Measurements from ENCODE around the gene GLIS2.

The GLIS2 gene

DNA sequence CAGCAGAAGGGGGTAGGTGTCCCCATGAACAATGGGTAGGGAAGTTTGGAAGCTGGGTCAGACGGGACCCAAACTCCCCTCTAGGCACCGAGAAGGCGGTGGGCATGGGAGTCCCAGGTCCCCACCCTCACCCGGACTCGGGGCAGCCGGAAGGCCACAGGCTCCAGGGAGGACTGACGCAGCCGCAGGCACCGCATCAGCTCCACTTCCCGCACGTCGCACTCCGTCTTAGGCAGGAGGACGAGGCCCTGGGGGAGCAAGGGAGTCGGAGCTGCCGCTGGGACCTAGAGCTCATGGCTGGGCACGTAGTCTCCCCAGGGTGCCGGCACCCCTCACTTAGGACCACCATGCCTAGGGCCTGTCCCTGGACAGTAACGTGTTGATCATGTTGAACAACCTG lies 42.4 kb downstream of the GLIS2 start:
- Histone ChIP-seq H4K20me1 (peaks cover 43% of the 10 kb centered on the region), H3K9ac (no peak overlapping the region), H3K27me3 (no peaks in the 10 kb centered on the region), H3K4me1 (peaks cover 9% of the 10 kb centered on the region; the same call in 1 of the 2 replicates), H3K9me3 (no peaks in the 10 kb centered on the region), H3K4me2 (no peak overlapping the region), H3K36me3 (peaks cover 85% of the 10 kb centered on the region), H3K27ac (no peak overlapping the region), H3K4me3 (no peak overlapping the region)
- TF ChIP-seq Cebpa-rat (IDR thresholded peaks at IDR 0.05), result no peak

GRCh38 chr16:4358831-4359561 lies 43.1 kb downstream of the GLIS2 start:
- Histone ChIP-seq H3K27ac (no peak overlapping the region), H3K9ac (no peak overlapping the region), H3K4me3 (no peak overlapping the region), H3K27me3 (no peaks in the 10 kb centered on the region), H4K20me1 (peaks cover 44% of the 10 kb centered on the region), H3K9me3 (no peaks in the 10 kb centered on the region), H3K4me2 (no peak overlapping the region), H3K36me3 (peaks cover 85% of the 10 kb centered on the region), H3K4me1 (peaks cover 9% of the 10 kb centered on the region; the same call in 1 of the 2 replicates)
- no peak for TF ChIP-seq Cebpa-rat (IDR thresholded peaks at IDR 0.05)

DNA sequence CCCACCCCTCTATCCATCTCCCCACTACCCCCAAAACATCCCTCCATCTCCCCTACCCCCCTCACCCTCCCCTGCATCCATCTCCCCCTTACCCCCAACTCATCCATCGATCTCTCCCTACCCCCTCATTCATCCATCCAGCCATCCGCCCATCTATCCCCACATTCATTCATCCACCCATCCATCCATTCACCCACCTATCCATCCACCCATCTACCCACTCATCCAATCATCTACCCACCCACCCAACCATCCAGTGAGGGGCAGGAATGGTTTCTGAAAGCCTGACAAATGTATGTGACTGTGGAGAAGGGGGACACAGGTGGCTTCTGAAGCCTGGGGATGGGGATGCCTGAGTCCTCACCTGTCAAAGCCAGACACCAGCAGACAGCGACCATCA lies 44.0 kb downstream of the GLIS2 start:
- Histone ChIP-seq H4K20me1 (peaks cover 51% of the 10 kb centered on the region), H3K4me3 (no peak overlapping the region), H3K27ac (no peak overlapping the region), H3K36me3 (peaks cover 85% of the 10 kb centered on the region), H3K9me3 (no peaks in the 10 kb centered on the region), H3K27me3 (no peaks in the 10 kb centered on the region), H3K4me1 (peaks cover 12% of the 10 kb centered on the region), H3K4me2 (no peak overlapping the region), H3K9ac (no peak overlapping the region)
- no peak for TF ChIP-seq Cebpa-rat (IDR thresholded peaks at IDR 0.05)

DNA sequence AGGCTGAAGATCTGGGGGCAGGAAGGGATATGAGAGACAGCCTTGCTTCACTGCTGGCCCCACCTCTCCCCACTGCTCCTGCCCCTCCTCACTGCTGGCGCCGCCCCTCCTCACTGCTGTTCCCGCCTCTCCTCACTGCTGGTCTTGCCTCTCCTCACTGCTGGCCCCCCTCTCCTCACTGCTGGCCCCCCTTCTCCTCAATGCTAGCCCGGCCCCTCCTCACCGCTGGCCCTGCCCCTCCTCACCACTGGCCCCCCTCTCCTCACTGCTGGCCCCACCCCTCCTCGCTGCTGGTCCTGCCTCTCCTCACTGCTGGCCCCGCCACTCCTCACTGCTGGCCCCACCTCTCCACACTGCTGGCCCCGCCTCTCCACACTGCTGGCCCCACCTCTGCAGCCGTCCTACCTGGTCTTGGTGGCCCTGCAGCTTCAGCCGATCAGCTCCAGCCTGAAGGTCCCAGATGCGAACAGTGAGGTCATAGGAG lies 44.7 kb downstream of the GLIS2 start:
- H3K4me1 ChIP-seq, result peaks cover 19% of the 10 kb centered on the region
- no peak overlapping the region for H3K4me2 ChIP-seq
- no peak overlapping the region for H3K4me3 ChIP-seq
- H3K27me3 ChIP-seq, result no peaks in the 10 kb centered on the region
- H3K36me3 ChIP-seq, result peaks cover 88% of the 10 kb centered on the region
- no peak overlapping the region for H3K27ac ChIP-seq
- TF ChIP-seq Cebpa-rat (IDR thresholded peaks at IDR 0.05), result no peak
- no peaks in the 10 kb centered on the region for H3K9me3 ChIP-seq
- peaks cover 58% of the 10 kb centered on the region for H4K20me1 ChIP-seq
- H3K9ac ChIP-seq, result no peak overlapping the region

DNA sequence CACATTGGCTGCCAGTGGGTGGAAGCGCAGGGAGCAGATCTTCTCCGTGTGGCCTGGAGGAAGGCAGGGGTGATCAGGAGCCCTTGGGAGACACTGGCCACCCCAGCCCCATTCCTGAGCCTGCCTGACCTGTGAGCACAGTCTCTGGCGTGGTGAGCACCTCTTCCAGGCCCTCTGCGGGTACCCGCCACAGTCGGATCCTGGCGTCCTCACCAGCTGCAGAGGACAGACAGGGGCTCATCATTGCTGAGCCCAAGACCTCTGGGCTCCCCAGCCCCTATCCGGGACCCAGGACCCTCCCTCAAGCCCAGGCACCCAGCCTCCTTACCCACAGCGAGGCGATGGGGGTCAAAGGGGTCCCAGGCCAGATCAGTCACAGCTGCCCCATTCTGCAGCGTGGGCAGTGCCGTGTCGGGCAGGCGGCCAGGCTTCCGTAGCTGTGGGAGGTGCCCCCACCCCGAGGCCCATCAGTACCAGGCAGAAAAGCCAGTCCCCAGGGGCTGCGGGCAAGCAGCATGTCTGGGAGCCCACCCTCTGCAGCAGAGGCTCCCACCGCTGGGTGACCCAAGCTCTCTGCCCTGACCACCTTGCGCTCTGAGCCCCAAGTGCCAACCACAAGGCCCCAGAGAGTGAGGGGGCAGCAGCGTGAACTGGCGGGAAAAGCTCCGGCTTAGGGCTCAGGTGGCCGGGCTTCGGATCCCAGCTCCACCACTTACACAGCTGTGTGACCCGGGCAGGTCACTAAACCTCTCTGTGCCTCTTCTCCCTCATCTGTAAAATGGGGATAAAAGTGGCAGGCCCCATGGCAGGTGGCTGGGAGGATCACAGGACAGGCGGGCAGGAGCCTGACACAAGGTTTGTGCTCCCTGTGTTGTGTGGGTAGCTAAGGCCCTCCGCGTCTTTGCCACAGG lies 45.4 kb downstream of the GLIS2 start:
- Histone ChIP-seq H3K4me1 (peaks cover 26% of the 10 kb centered on the region), H3K9ac (no peak overlapping the region), H3K27ac (no peak overlapping the region), H3K4me3 (no peak overlapping the region), H4K20me1 (peaks cover 65% of the 10 kb centered on the region), H3K4me2 (no peak overlapping the region), H3K27me3 (no peaks in the 10 kb centered on the region), H3K9me3 (no peaks in the 10 kb centered on the region), H3K36me3 (peaks cover 95% of the 10 kb centered on the region)
- TF ChIP-seq Cebpa-rat (IDR thresholded peaks at IDR 0.05), result no peak

DNA sequence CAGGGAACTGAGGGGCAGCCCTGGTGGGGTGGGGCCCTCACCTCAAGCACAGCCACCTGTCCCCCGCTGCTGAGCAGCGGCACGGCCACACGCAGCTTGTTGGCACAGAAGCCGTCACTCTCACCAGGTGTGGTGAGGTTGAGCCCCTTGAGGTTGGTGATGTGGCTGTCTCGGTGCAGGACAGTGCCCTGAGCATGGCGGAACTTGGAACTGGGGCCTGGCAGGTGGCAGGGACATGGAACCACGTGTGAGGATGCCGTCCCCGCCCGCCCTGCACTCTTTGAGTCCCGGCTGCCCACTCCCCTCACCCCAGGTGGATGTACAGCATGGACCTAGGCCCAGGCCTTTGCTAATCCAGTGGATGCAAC lies 46.1 kb downstream of the GLIS2 start:
- TF ChIP-seq Cebpa-rat (IDR thresholded peaks at IDR 0.05), result no peak
- Histone ChIP-seq H3K4me3 (no peak overlapping the region), H3K27me3 (no peaks in the 10 kb centered on the region), H3K36me3 (peaks cover 94% of the 10 kb centered on the region), H3K4me2 (no peak overlapping the region), H4K20me1 (peaks cover 71% of the 10 kb centered on the region), H3K9me3 (no peaks in the 10 kb centered on the region), H3K27ac (no peak overlapping the region), H3K4me1 (peaks cover 26% of the 10 kb centered on the region), H3K9ac (no peak overlapping the region)

- Histone ChIP-seq H3K27ac (no peak overlapping the region), H3K9me3 (no peaks in the 10 kb centered on the region), H3K4me2 (no peak overlapping the region), H3K9ac (no peak overlapping the region), H3K4me1 (peaks cover 26% of the 10 kb centered on the region), H3K36me3 (peaks cover 95% of the 10 kb centered on the region), H3K4me3 (no peak overlapping the region), H4K20me1 (peaks cover 78% of the 10 kb centered on the region), H3K27me3 (no peaks in the 10 kb centered on the region)
- no peak for TF ChIP-seq Cebpa-rat (IDR thresholded peaks at IDR 0.05)
Observed at GRCh38 chr16:4362476-4363135, 46.7 kb downstream of the GLIS2 start.

DNA sequence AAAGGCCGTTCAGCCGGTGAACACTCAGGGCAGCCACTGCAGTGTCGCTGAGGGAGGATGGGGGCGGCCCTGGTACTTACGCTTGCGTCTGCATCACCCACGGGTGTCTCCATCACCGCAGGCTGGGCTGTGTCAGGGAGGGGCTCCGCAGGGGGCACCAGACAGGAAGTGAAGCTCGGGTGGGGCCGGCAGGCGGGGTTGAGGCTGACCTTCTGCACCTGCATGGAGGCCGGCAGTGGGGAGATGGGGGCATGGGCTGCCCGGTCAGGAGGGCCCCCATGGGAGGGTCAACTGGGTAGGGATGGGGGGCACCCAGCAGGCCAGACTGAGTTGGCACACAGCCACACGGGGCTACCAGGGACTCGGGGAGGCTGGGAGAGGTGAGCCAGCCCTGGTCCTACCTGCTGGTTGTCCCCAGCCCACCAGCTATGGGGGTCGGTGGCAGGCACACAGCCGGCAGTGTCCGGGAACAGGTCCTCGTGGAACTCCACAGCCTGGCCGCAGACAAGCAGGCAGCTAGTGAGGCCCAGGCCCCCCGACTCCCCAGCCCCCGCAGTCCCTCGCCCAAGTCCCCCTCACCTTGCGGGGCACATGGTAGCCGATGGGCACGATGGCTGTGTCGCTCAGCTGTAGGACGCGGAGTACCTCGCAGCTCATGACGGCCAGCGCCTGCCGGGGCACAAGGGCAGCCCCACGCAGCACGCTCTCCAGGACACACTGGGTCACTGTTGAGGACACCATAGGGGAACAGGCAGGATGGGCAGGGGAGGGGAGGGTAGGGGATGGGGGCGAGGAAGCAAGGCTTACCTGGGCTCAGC lies 48.5 kb downstream of the GLIS2 start:
- Histone ChIP-seq H3K9me3 (no peaks in the 10 kb centered on the region), H4K20me1 (peaks cover 83% of the 10 kb centered on the region), H3K4me2 (peak overlapping the region; percentile 70; the same call in 1 of the 2 replicates), H3K4me3 (no peak overlapping the region), H3K36me3 (peaks cover 95% of the 10 kb centered on the region), H3K9ac (no peak overlapping the region), H3K27ac (peak overlapping the region; percentile 27; the same call in 1 of the 2 replicates), H3K27me3 (no peaks in the 10 kb centered on the region), H3K4me1 (peaks cover 26% of the 10 kb centered on the region)
- TF ChIP-seq Cebpa-rat (IDR thresholded peaks at IDR 0.05), result no peak

DNA sequence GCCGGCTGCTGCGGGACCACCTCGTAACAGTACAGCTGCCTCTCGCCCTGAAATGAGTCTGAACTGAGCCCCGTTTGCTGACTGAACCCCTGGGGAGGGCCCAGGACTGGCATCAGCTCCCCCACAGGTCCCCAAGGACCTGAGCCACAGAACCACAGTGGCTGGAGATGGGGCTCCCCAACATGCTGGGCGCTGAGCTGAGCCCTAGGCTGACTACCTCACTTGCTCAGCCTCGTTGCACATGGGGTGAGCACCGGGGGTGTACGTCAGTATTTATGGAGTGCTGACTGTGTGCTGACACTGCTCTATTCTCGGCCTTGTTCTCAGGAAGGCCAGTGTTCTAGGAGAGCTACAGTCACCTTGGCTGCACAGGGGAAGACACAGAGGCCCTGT lies 49.1 kb downstream of the GLIS2 start:
- TF ChIP-seq Cebpa-rat (IDR thresholded peaks at IDR 0.05), result no peak
- H3K9ac ChIP-seq, result peak overlapping the region; percentile 60; the same call in 1 of the 2 replicates
- H3K27me3 ChIP-seq, result no peaks in the 10 kb centered on the region
- peak overlapping the region; percentile 27; the same call in 1 of the 2 replicates for H3K27ac ChIP-seq
- H4K20me1 ChIP-seq, result peaks cover 87% of the 10 kb centered on the region
- peaks cover 93% of the 10 kb centered on the region for H3K36me3 ChIP-seq
- H3K4me3 ChIP-seq, result no peak overlapping the region
- peaks cover 26% of the 10 kb centered on the region for H3K4me1 ChIP-seq
- H3K4me2 ChIP-seq, result peak overlapping the region; percentile 70
- no peaks in the 10 kb centered on the region for H3K9me3 ChIP-seq

Data from BLaER1 (cell line).